Esophagus squamous epithelium (tissue), 4 donors: ENCODE measurements around the gene NLRC5.

Experiments used
- POLR2A ChIP-seq, 4 donors: fragments of 450-650 bp; IDR thresholded peaks; one replicate each; pipeline ENCODE4 v1.6.1; 2017; ENCODE audit warnings: antibody characterized with exemption in 4 of 4, mild to moderate bottlenecking in 4 of 4, moderate library complexity in 3 of 4
- TF ChIP-seq, protein P1 (sequence below), 6 experiments: fragments of 450-650 bp in 4 of 6; fragments of 200-600 bp in 2 of 6; sonication (generic) in 2 of 6; IDR thresholded peaks; one replicate each; pipeline ENCODE4 v1.5.1; 2016 to 2019; ENCODE audit warnings: antibody characterized with exemption in 6 of 6, mild to moderate bottlenecking in 4 of 6, moderate library complexity in 4 of 6

DNA sequence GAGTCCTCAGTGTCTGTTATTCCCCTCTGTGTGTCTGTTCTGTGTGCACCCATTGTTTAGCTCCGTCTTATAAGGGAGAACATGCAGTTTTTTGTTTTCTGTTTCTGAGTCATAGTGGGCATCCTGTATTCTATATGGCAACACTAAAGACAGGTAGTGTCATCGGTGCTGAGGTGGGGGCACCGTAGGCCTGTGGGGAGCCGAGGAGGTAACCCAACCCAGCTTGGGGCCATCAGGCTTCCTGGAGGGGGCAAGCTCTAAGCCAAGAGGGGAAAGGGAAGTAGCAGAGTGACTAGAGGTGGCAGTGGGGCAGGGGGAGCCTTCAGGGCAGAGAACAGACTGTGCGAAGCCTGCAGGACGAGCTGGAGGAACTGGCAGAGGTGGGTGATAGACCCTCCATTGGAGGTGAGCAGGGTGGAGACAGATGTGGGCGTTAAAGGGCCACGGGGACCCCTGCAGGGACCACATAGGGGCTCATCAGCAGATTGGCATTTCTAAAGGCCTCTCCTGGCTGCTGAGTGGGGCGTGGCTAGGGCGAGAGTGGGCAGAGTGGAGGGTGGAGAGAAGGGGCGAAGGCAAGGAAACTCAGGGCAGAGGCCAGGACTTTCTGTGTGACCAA, 139.5 kb downstream of the NLRC5 start:
- no peak for TF ChIP-seq POLR2A (IDR thresholded peaks at IDR 0.05)
- TF ChIP-seq, protein P1, sequence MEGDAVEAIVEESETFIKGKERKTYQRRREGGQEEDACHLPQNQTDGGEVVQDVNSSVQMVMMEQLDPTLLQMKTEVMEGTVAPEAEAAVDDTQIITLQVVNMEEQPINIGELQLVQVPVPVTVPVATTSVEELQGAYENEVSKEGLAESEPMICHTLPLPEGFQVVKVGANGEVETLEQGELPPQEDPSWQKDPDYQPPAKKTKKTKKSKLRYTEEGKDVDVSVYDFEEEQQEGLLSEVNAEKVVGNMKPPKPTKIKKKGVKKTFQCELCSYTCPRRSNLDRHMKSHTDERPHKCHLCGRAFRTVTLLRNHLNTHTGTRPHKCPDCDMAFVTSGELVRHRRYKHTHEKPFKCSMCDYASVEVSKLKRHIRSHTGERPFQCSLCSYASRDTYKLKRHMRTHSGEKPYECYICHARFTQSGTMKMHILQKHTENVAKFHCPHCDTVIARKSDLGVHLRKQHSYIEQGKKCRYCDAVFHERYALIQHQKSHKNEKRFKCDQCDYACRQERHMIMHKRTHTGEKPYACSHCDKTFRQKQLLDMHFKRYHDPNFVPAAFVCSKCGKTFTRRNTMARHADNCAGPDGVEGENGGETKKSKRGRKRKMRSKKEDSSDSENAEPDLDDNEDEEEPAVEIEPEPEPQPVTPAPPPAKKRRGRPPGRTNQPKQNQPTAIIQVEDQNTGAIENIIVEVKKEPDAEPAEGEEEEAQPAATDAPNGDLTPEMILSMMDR (IDR thresholded peaks at IDR 0.05), result no peak
